Right hindlimb (tissue), 1 donor: ENCODE results near the gene HNRNPH1.
"Not testable (repeated sequence)": the region's sequence is repeated elsewhere in the genome, so short reads cannot be mapped to it uniquely, and the experiment has no call there.

Experiments used
- DNase-seq: peaks from one replicate; pipeline ENCODE4 v3.0.0-alpha.2; 2018

The HNRNPH1 gene, protein sequence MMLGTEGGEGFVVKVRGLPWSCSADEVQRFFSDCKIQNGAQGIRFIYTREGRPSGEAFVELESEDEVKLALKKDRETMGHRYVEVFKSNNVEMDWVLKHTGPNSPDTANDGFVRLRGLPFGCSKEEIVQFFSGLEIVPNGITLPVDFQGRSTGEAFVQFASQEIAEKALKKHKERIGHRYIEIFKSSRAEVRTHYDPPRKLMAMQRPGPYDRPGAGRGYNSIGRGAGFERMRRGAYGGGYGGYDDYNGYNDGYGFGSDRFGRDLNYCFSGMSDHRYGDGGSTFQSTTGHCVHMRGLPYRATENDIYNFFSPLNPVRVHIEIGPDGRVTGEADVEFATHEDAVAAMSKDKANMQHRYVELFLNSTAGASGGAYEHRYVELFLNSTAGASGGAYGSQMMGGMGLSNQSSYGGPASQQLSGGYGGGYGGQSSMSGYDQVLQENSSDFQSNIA

DNA sequence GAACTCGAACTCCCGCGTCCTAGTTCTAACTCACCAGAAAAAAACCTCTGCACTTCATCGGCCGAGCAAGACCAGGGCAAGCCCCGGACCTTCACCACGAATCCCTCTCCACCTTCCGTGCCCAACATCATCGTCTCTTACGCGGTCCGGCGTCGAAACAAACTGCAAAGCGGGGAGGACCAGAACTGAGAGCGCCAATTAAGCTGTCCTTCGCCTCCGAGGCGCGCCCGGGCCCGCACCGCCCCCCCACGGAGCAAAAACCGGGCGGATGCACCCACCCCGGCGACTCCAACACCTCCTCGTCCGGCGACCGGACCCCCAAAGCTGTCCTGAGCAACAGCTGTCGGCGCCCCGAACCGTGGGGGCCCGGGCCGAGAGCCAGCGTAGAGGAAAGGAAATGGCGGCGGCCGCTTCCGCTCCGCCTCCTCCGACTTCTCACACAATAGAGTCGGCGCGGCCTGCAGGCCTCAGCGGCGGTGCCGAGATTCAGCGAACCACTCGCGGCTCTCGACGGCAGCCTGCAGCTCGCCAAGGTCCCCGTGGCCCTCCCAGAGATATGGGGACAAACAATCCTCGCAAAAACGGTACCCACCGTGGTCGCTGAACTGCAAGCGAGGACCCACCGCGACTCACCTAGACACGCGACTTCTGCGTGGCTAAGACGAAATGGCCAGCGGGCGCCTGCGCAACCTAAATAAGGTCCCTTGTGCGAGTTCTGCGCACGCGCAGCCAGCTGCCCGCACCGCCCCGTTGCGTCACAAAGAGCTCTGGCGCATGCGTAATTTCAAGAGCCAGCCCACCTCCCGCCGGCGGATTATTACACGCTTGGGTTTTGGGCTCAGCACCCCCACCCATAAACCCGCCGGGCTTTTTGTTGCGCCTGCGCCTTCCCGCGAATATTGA is at the start of gene HNRNPH1:
Gene HNRNPH1 (minus strand): TSS at position 669 of the 903 bp plus-strand sequence. CDS start 538 bp downstream, at position 131.
- DNase-seq = peak; percentile 99

- DNase-seq = peak; percentile 32
Observed at GRCh38 chr5:179668391-179668790, 44.9 kb upstream of the HNRNPH1 start.

- not testable (repeated sequence) for DNase-seq
Observed at GRCh38 chr5:179661647-179662046, 38.2 kb upstream of the HNRNPH1 start.

DNA sequence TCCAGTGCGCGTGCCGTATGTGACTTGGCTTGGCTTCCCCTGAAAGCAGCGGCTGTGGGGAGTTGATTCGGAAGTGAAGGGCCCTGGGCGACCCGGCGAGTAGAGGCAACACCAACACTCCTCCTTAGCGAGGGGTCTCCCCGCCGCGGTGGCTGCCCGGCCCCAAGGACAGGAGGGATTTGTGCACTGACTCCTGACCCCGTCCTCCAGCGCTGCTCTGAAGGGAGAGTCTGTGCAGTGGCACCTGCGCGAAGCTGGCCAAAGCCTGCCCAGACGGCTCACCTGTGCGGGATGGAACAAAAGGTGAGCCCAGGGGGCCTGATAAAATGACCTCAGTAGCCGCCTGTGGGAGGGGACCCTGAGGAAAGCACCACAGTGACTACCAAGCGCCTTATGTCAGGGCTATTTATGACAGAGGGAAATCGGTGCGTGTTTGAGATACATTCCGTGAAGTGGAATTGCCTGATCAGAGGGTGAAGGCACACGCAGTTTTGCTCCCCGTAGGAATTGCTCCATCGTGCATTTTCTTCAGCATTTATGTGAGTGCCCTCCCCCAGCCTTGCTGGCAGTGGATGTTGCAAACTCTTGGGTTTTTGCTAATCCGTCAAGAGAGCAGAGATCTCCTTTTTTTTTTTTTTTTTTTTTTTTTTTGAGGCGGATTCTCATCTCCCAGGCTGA is 34.8 kb upstream of the HNRNPH1 start:
- DNase-seq = not testable (repeated sequence)

- not testable (repeated sequence) for DNase-seq
Observed at GRCh38 chr5:179657302-179658178, 34.1 kb upstream of the HNRNPH1 start.

- DNase-seq = not testable (repeated sequence)
Observed at GRCh38 chr5:179653135-179653534, 29.7 kb upstream of the HNRNPH1 start.

DNA sequence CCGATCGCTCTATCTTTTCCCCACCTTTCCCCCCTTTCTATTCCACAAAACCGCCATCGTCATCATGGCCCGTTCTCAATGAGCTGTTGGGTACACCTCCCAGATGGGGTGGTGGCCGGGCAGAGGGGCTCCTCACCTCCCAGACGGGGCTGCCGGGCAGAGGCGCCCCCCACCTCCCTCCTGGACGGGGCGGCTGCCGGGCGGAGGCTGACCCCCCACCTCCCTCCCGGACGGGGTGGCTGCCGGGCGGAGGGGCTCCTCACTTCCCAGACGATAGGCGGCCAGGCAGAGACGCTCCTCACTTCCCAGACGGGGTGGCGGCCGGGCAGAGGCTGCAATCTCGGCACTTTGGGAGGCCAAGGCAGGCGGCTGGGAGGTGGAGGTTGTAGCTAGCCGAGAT is 26.8 kb upstream of the HNRNPH1 start:
- not testable (repeated sequence) for DNase-seq

- DNase-seq = not testable (repeated sequence)
Observed at GRCh38 chr5:179649166-179649703, 25.8 kb upstream of the HNRNPH1 start.

DNA sequence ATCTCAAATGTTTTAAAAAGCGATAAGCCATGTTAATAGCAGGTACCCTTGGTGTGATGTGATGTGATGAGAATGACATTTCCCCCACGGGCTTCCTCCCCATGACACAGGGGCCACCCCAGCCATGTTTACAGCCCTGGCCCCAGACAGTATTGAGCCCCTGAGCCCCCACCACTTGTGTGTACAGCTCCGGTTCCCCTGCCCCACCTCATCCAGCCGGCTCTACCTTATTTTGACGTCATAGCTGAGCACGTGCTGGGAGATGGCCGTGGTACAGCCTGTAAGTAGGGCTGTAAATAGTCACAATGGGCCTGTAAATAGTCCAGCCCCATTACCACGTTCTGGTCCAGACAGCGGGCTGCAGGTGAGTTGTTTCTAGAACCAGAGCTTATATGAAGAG is 24.9 kb upstream of the HNRNPH1 start:
- no peak for DNase-seq

GRCh38 chr5:179644766-179645165 is 21.3 kb upstream of the HNRNPH1 start:
- not testable (repeated sequence) for DNase-seq

- not testable (repeated sequence) for DNase-seq
Observed at GRCh38 chr5:179643141-179643920, 19.9 kb upstream of the HNRNPH1 start.

- DNase-seq = not testable (repeated sequence)
Observed at GRCh38 chr5:179642626-179643025, 19.2 kb upstream of the HNRNPH1 start.

DNA sequence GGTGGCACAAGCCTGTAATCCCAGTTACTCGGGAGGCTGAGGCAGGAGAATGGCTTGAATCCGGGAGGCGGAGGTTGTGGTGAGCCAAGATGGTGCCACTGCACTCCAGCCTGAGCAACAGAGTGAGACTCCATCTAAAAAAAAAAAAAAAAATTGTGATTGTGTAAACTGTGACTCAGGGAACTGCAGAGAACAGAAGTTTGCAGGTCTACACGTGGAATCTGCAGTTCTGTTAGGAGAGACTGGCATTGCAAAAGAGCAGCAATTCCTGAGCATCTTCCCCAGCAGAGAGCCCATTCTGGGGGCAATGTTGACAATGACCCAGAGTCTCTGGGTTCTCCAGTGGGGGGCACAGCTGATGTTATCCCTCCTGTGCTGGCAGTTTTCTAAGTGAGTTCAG is 18.3 kb upstream of the HNRNPH1 start:
- DNase-seq = not testable (repeated sequence)

GRCh38 chr5:179639296-179639695 is 15.8 kb upstream of the HNRNPH1 start:
- DNase-seq = not testable (repeated sequence)

DNA sequence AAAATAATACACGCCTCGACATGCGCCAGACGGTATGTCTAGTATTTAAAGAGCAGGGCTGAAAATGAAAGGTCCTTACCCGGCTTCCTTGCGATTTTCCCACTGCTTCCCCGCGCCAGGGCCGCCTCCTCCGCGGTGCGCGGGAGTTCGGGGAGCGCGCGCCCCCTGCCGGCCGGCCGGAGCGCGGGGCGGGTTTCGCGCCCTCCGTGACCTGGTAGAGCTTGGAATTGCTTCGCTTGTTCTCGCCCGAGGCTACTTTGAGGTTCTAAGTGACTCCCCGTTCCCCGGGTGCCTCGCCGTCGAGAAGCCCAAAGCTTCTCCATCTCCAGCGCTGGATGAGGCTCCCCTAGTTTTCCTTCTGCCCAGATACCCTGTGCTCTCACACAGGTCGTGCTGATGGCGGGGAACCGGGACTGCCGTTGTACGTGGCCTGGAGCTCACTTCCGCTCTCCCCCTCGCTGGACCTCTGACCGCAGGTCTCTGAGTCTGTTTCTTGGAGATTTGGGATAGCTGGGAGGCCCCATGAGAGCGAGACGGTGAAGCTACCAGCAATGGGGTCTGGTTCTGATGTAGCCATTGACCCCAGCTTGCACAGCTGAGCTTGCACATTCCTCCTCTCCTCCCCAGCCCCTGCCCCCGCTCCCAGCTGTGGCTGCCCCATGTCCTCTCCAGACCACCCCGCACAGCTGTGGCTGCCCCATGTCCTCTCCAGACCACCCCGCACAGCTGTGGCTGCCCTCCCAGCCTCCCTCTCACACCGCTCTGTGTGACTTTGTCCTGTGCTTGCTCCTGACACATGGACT is 11.1 kb upstream of the HNRNPH1 start:
- DNase-seq = not testable (repeated sequence)

- DNase-seq = not testable (repeated sequence)
Observed at GRCh38 chr5:179633501-179634369, 10.3 kb upstream of the HNRNPH1 start.

DNA sequence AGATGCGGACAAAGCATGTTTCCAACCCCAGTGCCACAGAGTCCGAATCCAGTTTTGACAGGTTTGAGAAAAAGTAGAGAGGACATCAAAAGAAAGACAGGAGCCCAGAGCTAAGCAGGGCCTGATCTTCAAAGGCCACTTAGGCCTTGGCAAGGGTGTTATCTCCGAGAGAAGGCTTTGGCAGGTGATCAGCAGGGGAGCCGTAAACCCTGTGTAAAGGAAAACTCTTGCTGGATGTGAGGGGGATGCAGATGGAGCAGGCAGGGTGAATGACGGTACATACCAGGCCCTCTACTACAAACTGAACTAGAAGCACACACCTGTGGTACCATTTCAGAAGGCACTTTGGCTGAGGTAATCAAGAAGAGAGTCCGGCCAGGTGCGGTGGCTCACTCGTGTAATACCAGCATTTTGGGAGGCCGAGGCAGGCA is 1.4 kb upstream of the HNRNPH1 start:
- DNase-seq = no peak

DNA sequence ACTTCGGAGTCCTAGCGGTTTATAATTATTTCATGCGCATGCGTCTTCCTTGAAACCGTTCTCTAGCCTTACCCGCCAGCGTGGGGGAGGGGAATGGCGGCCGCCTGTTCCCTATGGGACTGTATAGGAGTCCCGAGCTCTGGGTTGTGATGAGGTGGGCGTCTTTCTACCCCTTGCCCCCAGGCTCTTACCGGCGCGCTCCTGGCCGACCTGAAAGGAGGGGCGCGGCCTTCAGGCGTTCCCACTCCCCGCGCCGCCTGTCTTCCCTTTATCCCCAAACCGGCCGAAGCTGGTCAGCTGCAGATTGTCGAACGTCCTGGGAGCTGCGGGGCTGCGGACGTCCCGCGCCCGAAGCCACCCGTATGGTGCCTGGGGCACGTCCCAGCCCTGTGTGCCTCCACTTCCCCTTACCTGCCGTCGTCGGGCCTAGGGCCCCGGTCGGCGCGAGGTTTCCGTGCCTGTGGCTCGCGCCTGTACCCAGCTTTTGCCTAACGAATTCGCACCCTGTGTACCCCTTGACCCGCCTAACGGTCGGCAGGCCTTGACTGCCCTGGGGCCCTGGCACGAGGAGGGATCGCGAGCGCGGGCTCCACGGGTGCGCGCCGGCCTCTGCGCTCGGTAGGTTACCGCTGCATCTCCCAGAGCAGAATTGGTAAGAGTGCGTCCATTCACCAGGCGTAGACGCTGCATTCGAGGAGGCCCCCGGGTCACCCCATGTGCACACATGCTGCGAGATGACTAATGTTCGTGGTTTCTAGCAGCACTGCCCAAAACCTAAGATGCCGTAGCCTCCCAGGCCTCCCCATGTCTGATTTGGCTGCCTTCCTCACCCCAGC is 653 bp upstream of the HNRNPH1 start:
- DNase-seq = peak; percentile 60
